ENCODE measurements around the gene MEIS2.

DNA sequence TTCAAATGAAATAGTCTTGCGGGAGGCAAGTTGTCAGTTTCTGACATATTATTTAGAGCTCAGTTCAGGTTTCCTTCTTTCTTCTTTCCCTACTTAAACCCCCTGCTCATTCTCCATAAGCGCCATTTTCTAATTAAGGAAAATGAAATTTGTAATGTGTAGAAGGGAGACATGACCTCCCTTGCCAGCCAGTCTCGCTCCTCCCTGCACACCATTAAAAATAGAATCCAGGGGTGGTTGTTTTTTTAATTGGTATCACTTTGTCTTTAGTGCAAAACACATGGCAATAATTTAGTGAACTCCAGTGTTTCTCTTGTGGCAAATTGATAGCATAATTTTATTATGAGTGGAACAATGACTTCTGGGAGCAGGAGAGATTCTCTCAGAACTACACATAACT is 160.1 kb downstream of the MEIS2 start:
- no peak for TF ChIP-seq NFRKB (IDR thresholded peaks at IDR 0.05)
- TF ChIP-seq CTBP1 (IDR thresholded peaks at IDR 0.05; ENCODE audit: borderline replicate concordance): no peak
- no peak for TF ChIP-seq BHLHE40 (IDR thresholded peaks at IDR 0.05; ENCODE audit: borderline replicate concordance)
- TF ChIP-seq ELF4 (IDR thresholded peaks at IDR 0.05): no peak
- TF ChIP-seq FOXK2 (IDR thresholded peaks at IDR 0.05): no peak
- TF ChIP-seq FOXM1 (IDR thresholded peaks at IDR 0.05; ENCODE audit: borderline replicate concordance): no peak
- no peak for TF ChIP-seq HDGF (IDR thresholded peaks at IDR 0.05; ENCODE audit: borderline replicate concordance)
- TF ChIP-seq SP1 (IDR thresholded peaks at IDR 0.05): no peak
- TF ChIP-seq L3MBTL2 (conservative IDR thresholded peaks at IDR 0.05): no peak

Data from HEK293T (cell line).